SU-DHL-6 (cell line): Measurements from ENCODE around the gene PLCH1.

ENCODE experiments used
- H2AFZ ChIP-seq: fragments of 200-600 bp; sonication (generic); 2 replicates; pipeline ENCODE4 v1.6.1; 2014; ENCODE audit warnings: low read depth, mild to moderate bottlenecking, moderate library complexity, mixed read lengths, antibody characterized with exemption, low read length; ENCODE audit not compliant: severe bottlenecking
- H3F3A ChIP-seq: fragments of 200-600 bp; shearing (Covaris generic); 2 replicates; pipeline ENCODE4 v1.6.0; 2016; ENCODE audit warnings: antibody characterized with exemption, mild to moderate bottlenecking; ENCODE audit not compliant: insufficient read depth
- H3K27ac ChIP-seq: fragments of 200-600 bp; sonication (generic); 2 replicates; pipeline ENCODE4 v1.5.1; 2016; ENCODE audit warnings: low read depth, mild to moderate bottlenecking, low read length, moderate library complexity, mixed read lengths
- H3K27me3 ChIP-seq: fragments of 200-600 bp; sonication (generic), shearing (Covaris generic); 2 replicates; pipeline ENCODE4 v1.6.0; 2014; ENCODE audit warnings: mild to moderate bottlenecking, low read length
- H3K36me3 ChIP-seq: fragments of 200-600 bp; sonication (generic); 2 replicates; pipeline ENCODE4 v1.6.1; 2014; ENCODE audit warnings: mild to moderate bottlenecking, low read length, mixed read lengths
- H3K4me2 ChIP-seq: fragments of 300-600, 200-600 bp; shearing (Covaris generic), sonication (generic); 2 replicates; pipeline ENCODE4 v1.6.0; 2014; ENCODE audit warnings: low read length, low read depth, mild to moderate bottlenecking; ENCODE audit not compliant: poor library complexity, severe bottlenecking
- H3K4me3 ChIP-seq: fragments of 200-600 bp; sonication (generic); 2 replicates; pipeline ENCODE4 v1.5.1; 2014; ENCODE audit warnings: antibody characterized with exemption, low read length, mild to moderate bottlenecking, mixed read lengths; ENCODE audit not compliant: insufficient read depth, poor library complexity, severe bottlenecking
- H3K79me2 ChIP-seq: fragments of 200-600 bp; sonication (generic); 2 replicates; pipeline ENCODE4 v1.6.1; 2014; ENCODE audit warnings: mild to moderate bottlenecking, low read length, moderate library complexity; ENCODE audit not compliant: insufficient read depth
- H3K9ac ChIP-seq: fragments of 200-600 bp; sonication (generic); 2 replicates; pipeline ENCODE4 v1.7.0; 2014; ENCODE audit warnings: mild to moderate bottlenecking, low read length
- H3K9me2 ChIP-seq: fragments of 200-600 bp; sonication (generic); replicated peaks from 2 replicates; pipeline ENCODE4 v1.6.1; 2014; ENCODE audit warnings: low read length; ENCODE audit not compliant: insufficient read depth
- H3K9me3 ChIP-seq: fragments of 200-600 bp; sonication (generic); 2 replicates; pipeline ENCODE4 v1.6.1; 2014; ENCODE audit warnings: low read length, mixed read lengths; ENCODE audit not compliant: insufficient read depth
- H4K20me1 ChIP-seq: fragments of 200-600 bp; sonication (generic); 2 replicates; pipeline ENCODE4 v1.6.1; 2014; ENCODE audit warnings: low read depth, mild to moderate bottlenecking, antibody characterized with exemption, low read length, moderate library complexity, mixed read lengths
- EZH2phosphoT487 ChIP-seq: fragments of 200-600 bp; sonication (generic), shearing (Covaris generic); conservative IDR thresholded peaks from 2 replicates; pipeline ENCODE4 v1.6.1; 2018; ENCODE audit warnings: mild to moderate bottlenecking, antibody characterized with exemption, low read length, moderate library complexity, mixed read lengths
- TF ChIP-seq, protein P1 (sequence below): fragments of 200-600 bp; sonication (generic); IDR thresholded peaks from one replicate; pipeline ENCODE4 v1.5.1; 2017; ENCODE audit warnings: antibody characterized with exemption, mild to moderate bottlenecking, low read length, moderate library complexity; ENCODE audit not compliant: insufficient read depth, poor library complexity, severe bottlenecking

Gene PLCH1

GRCh38 chr3:155441506-155441905 lies 303.4 kb downstream of the PLCH1 start:
- no peak for TF ChIP-seq EZH2phosphoT487
- TF ChIP-seq, protein P1, sequence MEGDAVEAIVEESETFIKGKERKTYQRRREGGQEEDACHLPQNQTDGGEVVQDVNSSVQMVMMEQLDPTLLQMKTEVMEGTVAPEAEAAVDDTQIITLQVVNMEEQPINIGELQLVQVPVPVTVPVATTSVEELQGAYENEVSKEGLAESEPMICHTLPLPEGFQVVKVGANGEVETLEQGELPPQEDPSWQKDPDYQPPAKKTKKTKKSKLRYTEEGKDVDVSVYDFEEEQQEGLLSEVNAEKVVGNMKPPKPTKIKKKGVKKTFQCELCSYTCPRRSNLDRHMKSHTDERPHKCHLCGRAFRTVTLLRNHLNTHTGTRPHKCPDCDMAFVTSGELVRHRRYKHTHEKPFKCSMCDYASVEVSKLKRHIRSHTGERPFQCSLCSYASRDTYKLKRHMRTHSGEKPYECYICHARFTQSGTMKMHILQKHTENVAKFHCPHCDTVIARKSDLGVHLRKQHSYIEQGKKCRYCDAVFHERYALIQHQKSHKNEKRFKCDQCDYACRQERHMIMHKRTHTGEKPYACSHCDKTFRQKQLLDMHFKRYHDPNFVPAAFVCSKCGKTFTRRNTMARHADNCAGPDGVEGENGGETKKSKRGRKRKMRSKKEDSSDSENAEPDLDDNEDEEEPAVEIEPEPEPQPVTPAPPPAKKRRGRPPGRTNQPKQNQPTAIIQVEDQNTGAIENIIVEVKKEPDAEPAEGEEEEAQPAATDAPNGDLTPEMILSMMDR, result no peak
- Histone ChIP-seq H3K27me3 (no peaks in the 10 kb centered on the region), H3K9me2 (no peaks in the 10 kb centered on the region), H3K36me3 (no peaks in the 10 kb centered on the region), H3K4me2 (no peak overlapping the region), H4K20me1 (no peaks in the 10 kb centered on the region), H3K27ac (no peak overlapping the region), H2AFZ (no peak overlapping the region), H3K4me3 (no peak overlapping the region), H3K9me3 (no peaks in the 10 kb centered on the region), H3K79me2 (no peaks in the 10 kb centered on the region), H3K9ac (no peak overlapping the region), H3F3A (no peaks in the 10 kb centered on the region)

- H3K27me3 ChIP-seq, result no peaks in the 10 kb centered on the region
- no peaks in the 10 kb centered on the region for H3K79me2 ChIP-seq
- no peak overlapping the region for H3K9ac ChIP-seq
- no peaks in the 10 kb centered on the region for H3K9me2 ChIP-seq
- no peaks in the 10 kb centered on the region for H3K36me3 ChIP-seq
- H4K20me1 ChIP-seq, result no peaks in the 10 kb centered on the region
- TF ChIP-seq EZH2phosphoT487, result no peak
- TF ChIP-seq, protein P1, result no peak
- no peak overlapping the region for H3K27ac ChIP-seq
- no peak overlapping the region for H2AFZ ChIP-seq
- H3K9me3 ChIP-seq, result no peaks in the 10 kb centered on the region
- H3K4me3 ChIP-seq, result no peak overlapping the region
- no peaks in the 10 kb centered on the region for H3F3A ChIP-seq
- no peak overlapping the region for H3K4me2 ChIP-seq
Observed at GRCh38 chr3:155441026-155441425, 303.8 kb downstream of the PLCH1 start.

DNA sequence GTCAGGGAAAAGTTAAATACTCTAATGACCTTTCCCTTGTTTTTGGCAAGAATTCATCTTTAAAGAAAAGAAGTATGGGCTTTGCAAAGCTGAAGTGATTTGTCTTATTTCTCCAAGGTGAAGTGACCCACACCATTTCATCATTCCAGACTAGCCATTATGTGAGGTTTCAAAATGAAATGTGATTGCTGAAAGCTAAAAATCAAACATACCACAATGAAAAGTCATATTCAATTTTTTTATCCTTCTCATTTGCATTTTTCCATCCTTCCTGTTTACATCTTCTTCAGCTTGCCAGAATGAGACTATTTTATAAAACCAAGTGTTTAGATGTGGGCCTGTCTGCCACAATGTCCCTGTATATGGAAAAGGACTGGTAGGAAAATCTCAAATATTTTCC lies 309.1 kb downstream of the PLCH1 start:
- no peak overlapping the region for H3K9ac ChIP-seq
- no peaks in the 10 kb centered on the region for H4K20me1 ChIP-seq
- TF ChIP-seq, protein P1, result no peak
- TF ChIP-seq EZH2phosphoT487, result no peak
- no peaks in the 10 kb centered on the region for H3F3A ChIP-seq
- no peak overlapping the region for H3K4me3 ChIP-seq
- H3K4me2 ChIP-seq, result no peak overlapping the region
- H3K27me3 ChIP-seq, result no peaks in the 10 kb centered on the region
- no peak overlapping the region for H2AFZ ChIP-seq
- no peaks in the 10 kb centered on the region for H3K9me2 ChIP-seq
- no peaks in the 10 kb centered on the region for H3K79me2 ChIP-seq
- no peaks in the 10 kb centered on the region for H3K36me3 ChIP-seq
- no peak overlapping the region for H3K27ac ChIP-seq
- H3K9me3 ChIP-seq, result 0 out of 2 replicates have a peak, but pooled peaks cover 5% of the 10 kb centered on the region
